ENCODE measurements around the gene CD68. TPM values are rescaled to one million over a fixed set of nuclear protein-coding genes. Genes with fewer than 3 reads are reported as not detected.

The CD68 gene
- total RNA-seq, 1 donor from 2014 or later: 0.95 TPM

- Histone ChIP-seq H3K36me3 (no peaks in the 10 kb centered on the region), H3K27me3 (no peaks in the 10 kb centered on the region), H3K27ac (no peak overlapping the region), H3K4me3 (no peak overlapping the region), H3K79me2 (ENCODE audit: low read depth) (peaks cover 35% of the 10 kb centered on the region), H3K4me1 (peaks cover 44% of the 10 kb centered on the region), H2AFZ (replicated peaks) (no peak overlapping the region), H3F3A (ENCODE audit: low read depth) (peaks cover 54% of the 10 kb centered on the region), H3K9ac (no peak overlapping the region), H4K20me1 (ENCODE audit: low read depth) (peaks cover 5% of the 10 kb centered on the region), H3K9me3 (ENCODE audit: low read depth) (no peaks in the 10 kb centered on the region), H3K4me2 (no peak overlapping the region)
- Mint-ChIP-seq H3K4me3 (no peak overlapping the region), H3K27ac (no peak overlapping the region), H3K9me3 (no peaks in the 10 kb centered on the region), H3K36me3 (peaks cover 20% of the 10 kb centered on the region), H3K4me1 (peaks cover 25% of the 10 kb centered on the region), H3K27me3 (ENCODE audit: insufficient read depth, low read depth) (peaks cover 17% of the 10 kb centered on the region)
- no peak for DNase-seq (ENCODE audit: low spot score)
- TF ChIP-seq EZH2 (IDR thresholded peaks at IDR 0.05): no peak
- TF ChIP-seq EZH2phosphoT487 (IDR thresholded peaks at IDR 0.05): no peak
- TF ChIP-seq CTCF (IDR thresholded peaks at IDR 0.05): no peak
Measured at GRCh38 chr17:7587420-7588151, 8.1 kb downstream of the CD68 start.

- Histone ChIP-seq H4K20me1 (ENCODE audit: low read depth) (peaks cover 5% of the 10 kb centered on the region), H3K4me1 (peaks cover 43% of the 10 kb centered on the region), H3K4me2 (peak overlapping the region; percentile 70), H3K36me3 (peaks cover 3% of the 10 kb centered on the region), H3K4me3 (peak overlapping the region; percentile 35), H3K79me2 (ENCODE audit: low read depth) (peaks cover 28% of the 10 kb centered on the region), H3K27ac (no peak overlapping the region), H3F3A (ENCODE audit: low read depth) (peaks cover 54% of the 10 kb centered on the region), H3K27me3 (no peaks in the 10 kb centered on the region), H3K9me3 (ENCODE audit: low read depth) (no peaks in the 10 kb centered on the region), H2AFZ (replicated peaks) (no peak overlapping the region), H3K9ac (no peak overlapping the region)
- DNase-seq (ENCODE audit: low spot score): no peak
- Mint-ChIP-seq H3K36me3 (peaks cover 26% of the 10 kb centered on the region), H3K4me1 (peaks cover 20% of the 10 kb centered on the region), H3K27ac (no peak overlapping the region), H3K4me3 (no peak overlapping the region), H3K9me3 (no peaks in the 10 kb centered on the region), H3K27me3 (ENCODE audit: insufficient read depth, low read depth) (peaks cover 15% of the 10 kb centered on the region)
- no peak for TF ChIP-seq EZH2phosphoT487 (IDR thresholded peaks at IDR 0.05)
- no peak for TF ChIP-seq CTCF (IDR thresholded peaks at IDR 0.05)
- TF ChIP-seq EZH2 (IDR thresholded peaks at IDR 0.05): no peak
Measured at GRCh38 chr17:7588553-7589203, 9.2 kb downstream of the CD68 start.

GRCh38 chr17:7589204-7589868 is 9.9 kb downstream of the CD68 start:
- Histone ChIP-seq H2AFZ (replicated peaks) (no peak overlapping the region), H3K4me3 (peak overlapping the region; percentile 35), H3K27ac (peak overlapping the region; percentile 99)

More at GRCh38 chr17:7589204-7589868, 9.9 kb downstream of the CD68 start:
- no peak overlapping the region for H3K4me3 Mint-ChIP-seq
- peaks cover 13% of the 10 kb centered on the region for H3K4me1 Mint-ChIP-seq
- no peak overlapping the region for H3K27ac Mint-ChIP-seq
- peaks cover 5% of the 10 kb centered on the region for H4K20me1 ChIP-seq (ENCODE audit: low read depth)
- H3K36me3 ChIP-seq: peaks cover 3% of the 10 kb centered on the region
- no peak for TF ChIP-seq EZH2phosphoT487 (IDR thresholded peaks at IDR 0.05)
- TF ChIP-seq CTCF (IDR thresholded peaks at IDR 0.05): peak; percentile 86
- no peaks in the 10 kb centered on the region for H3K9me3 ChIP-seq (ENCODE audit: low read depth)
- H3K9ac ChIP-seq: no peak overlapping the region
- H3F3A ChIP-seq (ENCODE audit: low read depth): peaks cover 61% of the 10 kb centered on the region
- peaks cover 25% of the 10 kb centered on the region for H3K79me2 ChIP-seq (ENCODE audit: low read depth)
- peak overlapping the region; percentile 70 for H3K4me2 ChIP-seq
- H3K9me3 Mint-ChIP-seq: no peaks in the 10 kb centered on the region
- peaks cover 31% of the 10 kb centered on the region for H3K36me3 Mint-ChIP-seq
- peak; percentile 94 for DNase-seq (ENCODE audit: low spot score)
- peaks cover 12% of the 10 kb centered on the region for H3K27me3 Mint-ChIP-seq (ENCODE audit: insufficient read depth, low read depth)
- H3K4me1 ChIP-seq: peaks cover 45% of the 10 kb centered on the region
- no peaks in the 10 kb centered on the region for H3K27me3 ChIP-seq
